Osteoblast (primary cell): ENCODE measurements around the gene RASA3. TPM values are rescaled to one million over a fixed set of nuclear protein-coding genes. Genes with fewer than 3 reads are reported as not detected.
A peak's percentile ranks its signal among the peaks of the same experiment; 100 is the strongest.

ENCODE experiments used
- DNase-seq: peaks from one replicate; pipeline ENCODE4 v3.0.0; 2011; ENCODE audit warnings: low spot score, mixed read lengths; ENCODE audit not compliant: insufficient read length; ENCODE audit errors: missing footprints
- H2AFZ ChIP-seq: 2 replicates; pipeline ENCODE4 v1.6.0; 2011; ENCODE audit warnings: mild to moderate bottlenecking, low read length
- H3K27ac ChIP-seq: 2 replicates; pipeline ENCODE4 v1.5.1; 2011; ENCODE audit warnings: mild to moderate bottlenecking, low read depth, low read length, moderate library complexity
- H3K27me3 ChIP-seq: 2 replicates; pipeline ENCODE4 v1.6.0; 2012; ENCODE audit warnings: mild to moderate bottlenecking, control low read depth, inconsistent platforms, low read length, moderate library complexity; ENCODE audit not compliant: insufficient read depth
- H3K36me3 ChIP-seq: 2 replicates; pipeline ENCODE4 v1.5.1; 2011; ENCODE audit warnings: mild to moderate bottlenecking, low read length, control low read depth, moderate library complexity; ENCODE audit not compliant: insufficient read depth
- H3K4me1 ChIP-seq: 2 replicates; pipeline ENCODE4 v1.5.1; 2011; ENCODE audit warnings: mild to moderate bottlenecking, low read length, control low read depth, moderate library complexity; ENCODE audit not compliant: insufficient read depth
- H3K4me2 ChIP-seq: 2 replicates; pipeline ENCODE4 v1.6.0; 2011; ENCODE audit warnings: mild to moderate bottlenecking, low read length; ENCODE audit not compliant: insufficient read depth
- H3K4me3 ChIP-seq: fragments of 200-600 bp; sonication (generic); 3 replicates; pipeline ENCODE4 v1.5.1; 2012; ENCODE audit warnings: mild to moderate bottlenecking, low read length, inconsistent platforms; ENCODE audit not compliant: insufficient read depth
- H3K79me2 ChIP-seq: 2 replicates; pipeline ENCODE4 v1.6.0; 2012; ENCODE audit warnings: mild to moderate bottlenecking, low read length, control low read depth, inconsistent platforms; ENCODE audit not compliant: insufficient read depth
- H3K9me3 ChIP-seq: 2 replicates; pipeline ENCODE4 v1.5.1; 2011; ENCODE audit warnings: low read depth, low read length, control low read depth
- H4K20me1 ChIP-seq: 2 replicates; pipeline ENCODE4 v1.6.0; 2012; ENCODE audit warnings: mild to moderate bottlenecking, low read length, control low read depth; ENCODE audit not compliant: insufficient read depth
- CTCF ChIP-seq: IDR thresholded peaks from 2 replicates; pipeline ENCODE4 v1.5.1; 2011; ENCODE audit warnings: mild to moderate bottlenecking, low read depth, low read length, moderate library complexity; ENCODE audit errors: extremely low read depth
- total RNA-seq: library from RNA; depleted of rRNA; stranded (reverse); fragments of >200 nt; gene quantifications from 2 replicates; pipeline ENCODE4 v1.2.3, GENCODE V29; 2012

The RASA3 gene
- total RNA-seq, 1 donor: 41.3 TPM

- TF ChIP-seq CTCF: no peak
- peak; percentile 55 for DNase-seq
These were observed 25.6 kb upstream of the RASA3 start for GRCh38 chr13:114157869-114158495.

GRCh38 chr13:114155926-114156883 is 23.8 kb upstream of the RASA3 start:
- Histone ChIP-seq H3K27me3 (no peaks in the 10 kb centered on the region), H3K36me3 (no peaks in the 10 kb centered on the region), H3K4me3 (no peak overlapping the region), H3K4me2 (no peak overlapping the region), H2AFZ (no peak overlapping the region), H3K79me2 (no peaks in the 10 kb centered on the region), H3K4me1 (peaks cover 3% of the 10 kb centered on the region), H4K20me1 (no peaks in the 10 kb centered on the region), H3K9me3 (no peaks in the 10 kb centered on the region), H3K27ac (no peak overlapping the region)
- DNase-seq: peak; percentile 74
- no peak for TF ChIP-seq CTCF

More at GRCh38 chr13:114157869-114158495, 25.6 kb upstream of the RASA3 start:
- Histone ChIP-seq H3K9me3 (no peaks in the 10 kb centered on the region), H3K4me2 (no peak overlapping the region), H3K79me2 (no peaks in the 10 kb centered on the region), H3K27me3 (no peaks in the 10 kb centered on the region), H4K20me1 (no peaks in the 10 kb centered on the region), H3K27ac (no peak overlapping the region), H3K36me3 (no peaks in the 10 kb centered on the region), H3K4me3 (no peak overlapping the region), H3K4me1 (peaks cover 10% of the 10 kb centered on the region), H2AFZ (no peak overlapping the region)

GRCh38 chr13:114155320-114155719 is 22.9 kb upstream of the RASA3 start:
- Histone ChIP-seq H3K79me2 (no peaks in the 10 kb centered on the region), H4K20me1 (no peaks in the 10 kb centered on the region), H3K36me3 (no peaks in the 10 kb centered on the region), H3K9me3 (no peaks in the 10 kb centered on the region), H3K27ac (no peak overlapping the region), H3K4me3 (no peak overlapping the region), H3K27me3 (no peaks in the 10 kb centered on the region), H3K4me1 (peaks cover 3% of the 10 kb centered on the region), H3K4me2 (no peak overlapping the region), H2AFZ (no peak overlapping the region)
- no peak for DNase-seq
- TF ChIP-seq CTCF: no peak

GRCh38 chr13:114154476-114154875 is 22.1 kb upstream of the RASA3 start:
- Histone ChIP-seq H3K27ac (no peak overlapping the region), H3K79me2 (no peaks in the 10 kb centered on the region), H3K36me3 (no peaks in the 10 kb centered on the region), H3K27me3 (no peaks in the 10 kb centered on the region), H3K4me2 (no peak overlapping the region), H3K4me3 (no peak overlapping the region), H2AFZ (no peak overlapping the region), H3K9me3 (no peaks in the 10 kb centered on the region), H4K20me1 (no peaks in the 10 kb centered on the region), H3K4me1 (peaks cover 3% of the 10 kb centered on the region)
- peak; percentile 37 for DNase-seq
- no peak for TF ChIP-seq CTCF
